Epithelial cell of esophagus (primary cell): ENCODE measurements around the gene TRIO.

Source experiments
- DNase-seq: peaks from one replicate; pipeline ENCODE4 v3.0.0; 2010; ENCODE audit warnings: low read depth
- H3K4me3 ChIP-seq: 2 replicates; pipeline ENCODE4 v1.5.1; 2011; ENCODE audit warnings: mild to moderate bottlenecking, low read length, control low read depth
- CTCF ChIP-seq: IDR thresholded peaks from 2 replicates; pipeline ENCODE4 v1.5.1; 2011; ENCODE audit warnings: low read depth, mild to moderate bottlenecking, low read length, control low read depth, inconsistent platforms; ENCODE audit not compliant: insufficient read depth; ENCODE audit errors: missing control alignments

TRIO gene

GRCh38 chr5:14425559-14425958 is 282.4 kb downstream of the TRIO start:
- H3K4me3 ChIP-seq, result no peak overlapping the region
- no peak for DNase-seq
- no peak for TF ChIP-seq CTCF

GRCh38 chr5:14426521-14426920 is 283.4 kb downstream of the TRIO start:
- no peak overlapping the region for H3K4me3 ChIP-seq
- no peak for TF ChIP-seq CTCF
- DNase-seq, result no peak

- peak; percentile 67 for DNase-seq
- TF ChIP-seq CTCF, result no peak
Measured at GRCh38 chr5:14428302-14429081, 285.4 kb downstream of the TRIO start.

GRCh38 chr5:14429101-14430050 is 286.2 kb downstream of the TRIO start:
- DNase-seq, result no peak
- no peak for TF ChIP-seq CTCF
- H3K4me3 ChIP-seq, result no peak overlapping the region

More at GRCh38 chr5:14428302-14429081, 285.4 kb downstream of the TRIO start:
- no peak overlapping the region for H3K4me3 ChIP-seq

GRCh38 chr5:14431534-14431933 is 288.4 kb downstream of the TRIO start:
- no peak for TF ChIP-seq CTCF

GRCh38 chr5:14432931-14433589 is 289.9 kb downstream of the TRIO start:
- no peak overlapping the region for H3K4me3 ChIP-seq
- no peak for TF ChIP-seq CTCF
- no peak for DNase-seq

More at GRCh38 chr5:14431534-14431933, 288.4 kb downstream of the TRIO start:
- DNase-seq, result no peak
- H3K4me3 ChIP-seq, result no peak overlapping the region
